ENCODE measurements around the gene NOTCH1. TPM values are rescaled to one million over a fixed set of nuclear protein-coding genes. Genes with fewer than 3 reads are reported as not detected.

The NOTCH1 gene
- total RNA-seq, 1 donor from 2014 or later, result 26.6 TPM

DNA sequence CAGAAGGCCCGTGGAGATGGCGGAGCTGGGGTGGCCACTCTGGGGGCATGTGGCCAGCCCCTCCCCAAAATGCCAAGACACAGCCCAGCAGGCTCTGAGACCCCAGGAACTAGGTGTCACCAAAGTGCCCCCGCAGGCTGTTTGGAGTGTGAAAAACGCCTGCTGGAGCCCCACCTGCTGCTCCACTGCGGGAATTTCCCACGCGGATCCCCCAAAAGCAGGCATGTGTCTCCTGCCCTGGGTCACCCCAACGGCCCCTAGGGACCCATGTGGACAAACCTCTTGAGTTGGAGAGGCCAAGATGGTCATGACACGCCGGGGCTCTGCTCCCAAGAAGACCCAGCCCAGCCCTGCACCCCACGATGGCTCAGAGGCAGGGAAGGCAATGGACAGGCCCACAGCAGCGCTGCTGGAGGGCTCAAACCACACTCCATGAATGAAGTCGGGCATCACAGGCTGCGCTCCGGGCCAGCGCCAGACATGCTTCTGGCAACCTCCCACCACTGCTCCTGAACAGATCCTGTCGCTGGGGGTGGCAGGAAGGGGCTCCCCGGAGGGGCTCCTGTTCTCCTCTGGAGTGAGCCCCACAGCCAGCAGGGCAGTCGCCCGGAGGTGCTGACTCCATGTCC is 15.3 kb downstream of the NOTCH1 start:
- Mint-ChIP-seq H3K4me1 (peaks cover 60% of the 10 kb centered on the region), H3K27me3 (no peaks in the 10 kb centered on the region), H3K9me3 (no peaks in the 10 kb centered on the region), H3K27ac (no peak overlapping the region), H3K4me3 (no peak overlapping the region), H3K36me3 (ENCODE audit: low read depth) (no peaks in the 10 kb centered on the region)
- ATAC-seq (ENCODE audit: low read depth) (no peak), DNase-seq (no peak)
- TF ChIP-seq, protein P1, sequence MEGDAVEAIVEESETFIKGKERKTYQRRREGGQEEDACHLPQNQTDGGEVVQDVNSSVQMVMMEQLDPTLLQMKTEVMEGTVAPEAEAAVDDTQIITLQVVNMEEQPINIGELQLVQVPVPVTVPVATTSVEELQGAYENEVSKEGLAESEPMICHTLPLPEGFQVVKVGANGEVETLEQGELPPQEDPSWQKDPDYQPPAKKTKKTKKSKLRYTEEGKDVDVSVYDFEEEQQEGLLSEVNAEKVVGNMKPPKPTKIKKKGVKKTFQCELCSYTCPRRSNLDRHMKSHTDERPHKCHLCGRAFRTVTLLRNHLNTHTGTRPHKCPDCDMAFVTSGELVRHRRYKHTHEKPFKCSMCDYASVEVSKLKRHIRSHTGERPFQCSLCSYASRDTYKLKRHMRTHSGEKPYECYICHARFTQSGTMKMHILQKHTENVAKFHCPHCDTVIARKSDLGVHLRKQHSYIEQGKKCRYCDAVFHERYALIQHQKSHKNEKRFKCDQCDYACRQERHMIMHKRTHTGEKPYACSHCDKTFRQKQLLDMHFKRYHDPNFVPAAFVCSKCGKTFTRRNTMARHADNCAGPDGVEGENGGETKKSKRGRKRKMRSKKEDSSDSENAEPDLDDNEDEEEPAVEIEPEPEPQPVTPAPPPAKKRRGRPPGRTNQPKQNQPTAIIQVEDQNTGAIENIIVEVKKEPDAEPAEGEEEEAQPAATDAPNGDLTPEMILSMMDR (IDR thresholded peaks at IDR 0.05), result no peak
- CTCF ChIA-PET, result interaction anchor here (1.6 kb wide), 1 partner anchor 21 kb away, joined by 4 read pairs; no protein-coding TSS in a partner anchor
- intact Hi-C loops (cut with micrococcal nuclease), result no loop called here
- POLR2A ChIA-PET, result interaction anchor here (2.1 kb wide), 1 partner anchor 9 kb away, joined by 7 read pairs; no protein-coding TSS in a partner anchor

DNA sequence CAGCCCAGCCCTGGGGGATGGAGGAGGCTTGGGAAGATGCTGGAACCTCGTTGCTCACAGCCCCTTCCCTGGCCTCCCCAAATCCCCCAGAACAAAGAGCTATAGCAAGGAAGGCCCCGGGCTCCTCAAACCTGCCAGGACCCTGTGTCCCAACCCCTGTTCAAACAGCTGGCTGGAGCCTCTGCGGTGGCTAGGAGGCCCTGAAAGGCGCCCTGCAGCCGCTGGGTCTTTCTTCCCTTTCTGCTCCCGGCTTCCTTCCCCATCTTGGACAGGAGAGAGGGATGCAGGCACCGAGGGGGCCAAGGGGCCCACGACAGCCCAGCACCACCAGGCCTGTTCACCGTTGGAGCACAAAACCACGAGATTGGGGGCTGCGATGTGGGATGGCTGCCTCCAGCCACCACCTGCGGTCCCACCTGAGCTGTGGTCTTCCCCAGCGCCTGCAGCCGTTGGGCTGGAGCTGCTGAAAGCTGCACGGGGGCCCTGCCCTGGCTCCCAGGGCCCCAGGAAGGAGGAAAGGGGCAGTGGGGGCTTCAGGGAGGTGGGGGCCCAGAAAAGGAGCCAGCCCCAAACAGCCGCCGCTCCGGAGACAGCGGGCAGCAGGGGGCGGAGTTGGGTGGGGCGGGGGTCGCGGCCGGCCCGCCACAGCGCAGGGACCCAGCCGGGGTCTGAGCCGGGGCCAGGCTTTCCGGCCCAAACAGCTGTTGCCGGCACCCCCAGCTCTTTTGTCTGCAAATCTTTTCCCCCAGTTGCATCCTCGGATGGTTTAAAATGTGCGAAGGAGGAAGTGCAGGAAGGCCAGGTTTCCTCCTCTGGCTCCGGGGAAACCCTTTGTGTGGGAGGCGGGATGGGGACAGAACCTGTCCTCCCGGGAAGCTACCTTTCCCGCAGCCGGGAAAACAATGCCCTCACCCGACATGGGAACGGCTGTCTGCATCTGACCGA is 16.1 kb downstream of the NOTCH1 start:
- H3K36me3 Mint-ChIP-seq (ENCODE audit: low read depth), result no peaks in the 10 kb centered on the region
- no peak overlapping the region for H3K27ac Mint-ChIP-seq
- intact Hi-C loops (cut with micrococcal nuclease), result no loop called here
- CTCF ChIA-PET, result no interaction called here
- TF ChIP-seq, protein P1 (IDR thresholded peaks at IDR 0.05), result no peak
- H3K4me3 Mint-ChIP-seq, result no peak overlapping the region
- DNase-seq (no peak), ATAC-seq (ENCODE audit: low read depth) (no peak)
- H3K27me3 Mint-ChIP-seq, result no peaks in the 10 kb centered on the region
- peaks cover 56% of the 10 kb centered on the region for H3K4me1 Mint-ChIP-seq
- POLR2A ChIA-PET, result interaction anchor here (2.1 kb wide), 1 partner anchor 10 kb away, joined by 7 read pairs; no protein-coding TSS in a partner anchor
- no peaks in the 10 kb centered on the region for H3K9me3 Mint-ChIP-seq

DNA sequence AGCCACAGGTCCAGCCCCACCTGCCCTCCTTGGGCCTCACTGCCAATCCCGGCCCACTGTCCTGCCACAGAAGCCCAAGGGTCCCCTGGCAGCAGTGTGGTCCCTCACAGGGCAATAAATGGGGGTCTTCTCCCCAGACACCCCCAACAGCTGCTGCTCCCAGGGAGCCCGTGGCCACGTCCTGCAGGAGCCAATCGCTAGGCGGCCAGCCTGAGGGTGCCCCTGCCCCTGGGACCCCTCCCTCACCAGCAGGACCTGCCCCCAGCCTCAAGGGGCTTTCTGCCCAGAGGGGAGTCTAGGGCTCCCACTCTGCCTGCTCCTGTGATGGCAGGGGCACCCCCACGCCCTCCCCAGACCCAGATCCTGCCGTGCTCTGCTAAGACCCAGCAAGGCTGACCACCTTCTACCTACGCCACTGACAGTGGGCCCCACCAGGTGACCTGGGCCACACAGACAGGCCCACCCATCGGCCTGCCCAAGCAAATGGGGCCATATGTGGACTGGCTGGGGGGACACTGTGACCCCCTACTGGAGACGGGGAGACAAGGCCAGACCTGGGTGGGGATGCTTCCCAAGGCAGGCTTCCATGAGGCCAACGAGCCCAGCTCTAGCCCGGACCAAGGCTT is 17.0 kb downstream of the NOTCH1 start:
- Mint-ChIP-seq H3K9me3 (no peaks in the 10 kb centered on the region), H3K4me1 (peaks cover 48% of the 10 kb centered on the region), H3K36me3 (ENCODE audit: low read depth) (peaks cover 2% of the 10 kb centered on the region), H3K27ac (no peak overlapping the region), H3K27me3 (no peaks in the 10 kb centered on the region), H3K4me3 (no peak overlapping the region)
- ChIA-PET CTCF (no interaction called here), POLR2A (interaction anchor here (0.8 to 2.1 kb wide), 2 partner anchors 11 to 17 kb away, joined by 3 to 7 read pairs; partner anchors contain the start of gene NOTCH1)
- intact Hi-C loops (cut with micrococcal nuclease), result no loop called here
- TF ChIP-seq, protein P1 (IDR thresholded peaks at IDR 0.05), result no peak
- ATAC-seq (ENCODE audit: low read depth), result no peak
- DNase-seq, result no peak

DNA sequence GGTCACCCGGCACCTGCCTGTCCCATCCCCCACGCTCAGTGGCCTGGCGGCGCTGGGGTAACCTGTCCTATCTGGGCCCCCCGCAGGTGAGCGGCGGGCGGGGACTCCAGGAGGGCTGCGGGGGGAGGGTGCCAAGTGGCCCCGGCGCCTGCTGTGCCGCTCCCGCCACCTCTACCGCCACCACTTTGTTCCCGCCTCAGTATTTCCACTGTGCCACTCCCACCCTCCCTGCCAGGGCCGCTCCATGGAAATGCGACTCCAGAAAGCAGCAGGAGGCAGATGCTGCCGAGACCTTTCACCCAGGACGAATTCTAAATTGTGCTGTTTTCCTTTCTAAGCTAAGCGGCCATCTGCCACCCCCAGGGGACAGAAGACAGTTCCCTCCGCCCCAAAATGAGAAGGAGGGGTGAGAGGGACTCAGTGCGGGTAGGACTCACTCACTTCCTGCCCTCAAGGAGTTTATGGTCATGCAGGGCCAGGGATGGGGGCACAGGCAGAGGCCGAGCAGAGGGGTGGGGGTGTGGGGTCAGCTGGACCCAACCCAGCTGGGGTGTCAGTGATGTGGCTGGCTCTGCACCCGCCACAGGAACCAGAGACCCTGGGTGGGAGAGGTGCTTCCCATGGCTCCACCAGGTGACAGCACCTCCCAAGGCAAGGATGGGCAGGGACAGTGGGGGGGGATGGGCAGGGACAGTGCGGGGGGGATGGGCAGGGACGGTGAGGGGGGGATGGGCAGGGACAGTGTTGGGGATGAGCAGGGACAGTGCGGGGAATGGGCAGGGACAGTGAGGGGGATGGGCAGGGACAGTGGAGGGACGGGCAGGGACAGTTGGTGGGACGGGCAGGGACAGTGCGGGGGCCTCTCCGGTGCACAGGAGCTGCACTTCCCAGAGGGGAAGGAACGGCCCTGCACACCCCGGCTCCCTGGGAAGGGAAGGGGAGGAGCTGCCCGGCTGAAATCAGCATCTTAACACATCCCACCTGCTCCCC is 17.8 kb downstream of the NOTCH1 start:
- Mint-ChIP-seq H3K27me3 (no peaks in the 10 kb centered on the region), H3K36me3 (ENCODE audit: low read depth) (peaks cover 6% of the 10 kb centered on the region), H3K4me3 (no peak overlapping the region), H3K27ac (no peak overlapping the region), H3K4me1 (peaks cover 41% of the 10 kb centered on the region), H3K9me3 (no peaks in the 10 kb centered on the region)
- ATAC-seq (ENCODE audit: low read depth), result peak; percentile 32
- TF ChIP-seq, protein P1 (IDR thresholded peaks at IDR 0.05), result no peak
- intact Hi-C loops (cut with micrococcal nuclease), result no loop called here
- ChIA-PET POLR2A (interaction anchor here (0.8 to 2.1 kb wide), 2 partner anchors 11 to 18 kb away, joined by 3 to 7 read pairs; partner anchors contain the start of gene NOTCH1), CTCF (no interaction called here)
- no peak for DNase-seq

Data from activated B cell treated with CpG ODN at 0.5 μM for 24 hours (primary cell).